Measurements from ENCODE around the gene MRGPRG.
"Not testable (repeated sequence)": the region's sequence is repeated elsewhere in the genome, so short reads cannot be mapped to it uniquely, and the experiment has no call there.

The MRGPRG gene

GRCh38 chr11:3218483-3219280, at the start of gene MRGPRG:
MRGPRG (minus strand) TSS chr11:3218813; CDS start chr11:3218813, 0 bp downstream.
- no peak for DNase-seq (ENCODE audit: low spot score)

GRCh38 chr11:3262548-3262947, 43.9 kb upstream of the MRGPRG start:
- DNase-seq (ENCODE audit: low spot score) = not testable (repeated sequence)

GRCh38 chr11:3261831-3262230, 43.2 kb upstream of the MRGPRG start:
- DNase-seq (ENCODE audit: low spot score) = not testable (repeated sequence)

GRCh38 chr11:3257509-3257908, 38.9 kb upstream of the MRGPRG start:
- not testable (repeated sequence) for DNase-seq (ENCODE audit: low spot score)

- DNase-seq (ENCODE audit: low spot score) = not testable (repeated sequence)
Measured at GRCh38 chr11:3255241-3255640, 36.6 kb upstream of the MRGPRG start.

GRCh38 chr11:3254773-3255172, 36.2 kb upstream of the MRGPRG start:
- not testable (repeated sequence) for DNase-seq (ENCODE audit: low spot score)

- DNase-seq (ENCODE audit: low spot score) = no peak
Measured at GRCh38 chr11:3245071-3245470, 26.5 kb upstream of the MRGPRG start.

- DNase-seq (ENCODE audit: low spot score) = no peak
Measured at GRCh38 chr11:3243880-3244279, 25.3 kb upstream of the MRGPRG start.

GRCh38 chr11:3237119-3237518, 18.5 kb upstream of the MRGPRG start:
- DNase-seq (ENCODE audit: low spot score) = no peak

GRCh38 chr11:3234846-3235245, 16.2 kb upstream of the MRGPRG start:
- DNase-seq (ENCODE audit: low spot score) = no peak

- no peak for DNase-seq (ENCODE audit: low spot score)
Measured at GRCh38 chr11:3232956-3233355, 14.3 kb upstream of the MRGPRG start.

GRCh38 chr11:3231851-3232744, 13.5 kb upstream of the MRGPRG start, which contains the start of gene MRGPRE:
MRGPRE (minus strand) TSS chr11:3232417; CDS start chr11:3228799, 3,618 bp downstream.
- no peak for DNase-seq (ENCODE audit: low spot score)

GRCh38 chr11:3231550-3231850, 12.9 kb upstream of the MRGPRG start:
- no peak for DNase-seq (ENCODE audit: low spot score)

GRCh38 chr11:3230636-3231549, 12.3 kb upstream of the MRGPRG start:
- no peak for DNase-seq (ENCODE audit: low spot score)

GRCh38 chr11:3229673-3230630, 11.3 kb upstream of the MRGPRG start:
- DNase-seq (ENCODE audit: low spot score) = no peak

- no peak for DNase-seq (ENCODE audit: low spot score)
Measured at GRCh38 chr11:3228445-3228829, 9.8 kb upstream of the MRGPRG start.

GRCh38 chr11:3227568-3228444, 9.2 kb upstream of the MRGPRG start:
- DNase-seq (ENCODE audit: low spot score) = no peak

GRCh38 chr11:3226846-3227567, 8.4 kb upstream of the MRGPRG start:
- DNase-seq (ENCODE audit: low spot score) = no peak

Data from germinal center (tissue), 1 donor.